ENCODE data around the gene ZSWIM2.
"Not testable (repeated sequence)": the region's sequence is repeated elsewhere in the genome, so short reads cannot be mapped to it uniquely, and the experiment has no call there.

Gene ZSWIM2

DNA sequence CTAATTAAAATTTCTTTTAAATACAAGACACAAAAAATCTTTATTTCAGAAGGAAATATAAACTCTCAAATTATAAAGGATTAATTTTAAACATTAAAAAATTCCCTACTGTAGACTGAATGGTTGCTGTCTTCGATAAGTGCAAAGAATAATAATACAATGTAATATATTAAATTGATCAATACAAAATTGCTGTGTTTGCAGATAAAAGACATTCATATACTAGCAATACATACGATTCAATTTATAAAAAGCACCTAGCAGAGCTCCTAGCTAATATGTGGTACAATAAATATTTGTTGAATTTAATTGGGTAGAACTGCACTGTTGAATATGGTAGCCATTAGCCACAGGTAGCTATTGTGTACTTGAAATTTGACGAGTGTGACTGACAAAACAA, 6.6 kb downstream of the ZSWIM2 start:
- DNase-seq = no peak
- ATAC-seq = no peak

GRCh38 chr2:186841940-186842339, 7.0 kb downstream of the ZSWIM2 start:
- ATAC-seq = no peak

GRCh38 chr2:186835628-186836027, 13.3 kb downstream of the ZSWIM2 start:
- DNase-seq (no peak), ATAC-seq (no peak)

More at GRCh38 chr2:186841940-186842339, 7.0 kb downstream of the ZSWIM2 start:
- no peak for DNase-seq

- no peak for DNase-seq
These were observed 21.0 kb downstream of the ZSWIM2 start for GRCh38 chr2:186827862-186828492.

GRCh38 chr2:186827411-186827810, 21.6 kb downstream of the ZSWIM2 start:
- DNase-seq = no peak
- ATAC-seq = no peak

More at GRCh38 chr2:186827862-186828492, 21.0 kb downstream of the ZSWIM2 start:
- ATAC-seq = no peak

GRCh38 chr2:186822323-186822722, 26.6 kb downstream of the ZSWIM2 start:
- DNase-seq = no peak
- ATAC-seq = no peak

- no peak for DNase-seq
- ATAC-seq = no peak
These were observed 28.7 kb downstream of the ZSWIM2 start for GRCh38 chr2:186820303-186820702.

GRCh38 chr2:186811760-186812159, 37.2 kb downstream of the ZSWIM2 start:
- not testable (repeated sequence) for ATAC-seq, DNase-seq

GRCh38 chr2:186806591-186806990, 42.4 kb downstream of the ZSWIM2 start:
- DNase-seq (no peak), ATAC-seq (no peak)

- DNase-seq, ATAC-seq: not testable (repeated sequence)
These were observed 50.4 kb downstream of the ZSWIM2 start for GRCh38 chr2:186798604-186799003.

DNA sequence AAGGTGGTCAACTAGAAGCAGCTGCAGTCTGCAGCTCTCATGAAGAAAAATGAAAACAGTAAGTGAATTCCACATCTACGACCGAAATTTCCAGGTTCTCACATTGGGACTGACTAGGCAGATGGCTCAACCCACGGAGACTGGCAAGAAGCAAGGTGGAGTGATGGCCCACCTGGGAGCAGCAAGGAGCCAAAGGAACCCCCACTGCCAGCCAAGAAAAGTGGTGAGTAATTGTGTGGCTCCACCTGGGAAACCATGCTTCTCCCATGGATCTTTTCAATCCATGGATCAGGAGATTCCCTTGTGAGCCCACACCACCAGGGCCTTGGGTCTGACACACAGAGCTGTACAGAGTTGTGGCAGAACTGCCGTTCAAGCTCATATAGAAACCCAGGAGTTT, 64.0 kb downstream of the ZSWIM2 start:
- DNase-seq (no peak), ATAC-seq (no peak)

DNA sequence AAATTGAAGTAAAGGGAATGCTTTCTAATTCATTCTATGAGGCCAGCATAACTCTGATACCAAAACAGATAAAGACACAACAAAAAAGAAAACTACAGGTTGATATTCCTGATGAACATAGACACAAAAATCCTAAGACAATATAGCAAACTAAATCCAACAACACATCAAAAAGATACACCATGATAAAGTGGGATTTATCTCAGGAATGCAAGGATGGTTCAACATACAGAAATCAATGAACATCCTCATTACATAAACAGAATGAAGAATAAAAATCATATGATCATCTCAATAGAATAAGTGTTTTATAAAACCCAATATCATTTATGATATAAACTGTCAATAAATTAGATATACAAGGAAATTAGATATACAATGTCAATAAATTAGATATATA, 65.7 kb downstream of the ZSWIM2 start:
- DNase-seq = no peak
- ATAC-seq = no peak

DNA sequence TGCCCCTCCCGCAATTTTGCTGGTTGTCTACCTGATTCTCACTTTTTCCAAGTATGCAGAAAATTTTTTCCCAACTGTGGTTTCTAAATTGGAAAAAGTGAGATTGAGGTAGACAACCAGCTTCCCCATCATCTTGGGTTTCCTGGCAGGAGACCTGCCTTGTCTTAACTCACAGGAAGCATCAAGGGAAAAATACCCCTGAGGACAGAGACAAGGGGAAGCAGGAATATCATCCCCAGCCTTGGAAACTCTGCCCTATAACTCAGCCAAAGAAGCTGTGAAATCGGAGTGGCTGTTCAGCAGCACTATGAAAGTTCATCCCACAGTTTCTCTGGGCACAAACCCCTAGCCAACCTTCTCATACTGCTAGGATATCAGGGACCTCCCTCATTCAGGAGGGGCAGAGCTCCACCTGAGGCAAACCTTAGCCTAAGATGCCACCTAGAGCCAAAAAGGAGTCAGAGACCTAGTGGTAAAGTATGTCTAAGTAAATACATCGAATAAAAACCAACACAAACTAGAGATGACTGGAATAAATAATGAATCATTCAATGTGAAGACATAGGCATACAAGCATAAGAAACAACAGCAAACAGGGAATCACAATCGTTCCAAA, 68.2 kb downstream of the ZSWIM2 start:
- no peak for ATAC-seq
- no peak for DNase-seq

Data from stimulated activated naive CD8-positive, alpha-beta T cell treated with anti-CD3 and anti-CD28 coated beads, Interleukin-15, Interleukin-2, amounts not matched to agents 100 U/mL and 50 U/mL, for 24 hours (primary cell).